Activated naive CD8-positive, alpha-beta T cell treated with anti-CD3 and anti-CD28 coated beads, Interleukin-2, amount 10 ng/mL, durations not matched to agents 7 days and 5 days (primary cell): Measurements from ENCODE around the gene FRG1. TPM values are rescaled to one million over a fixed set of nuclear protein-coding genes. Genes with fewer than 3 reads are reported as not detected.
"Not testable (repeated sequence)": the region's sequence is repeated elsewhere in the genome, so short reads cannot be mapped to it uniquely, and the experiment has no call there.

Experiments
- ATAC-seq: fragments of 150-1000 bp; cut with Tn5 transposase; one replicate; pipeline ENCODE4 v1.10.0; 2021; ENCODE audit warnings: low read depth, moderate library complexity
- POLR2A ChIA-PET: fragments of 350-600 bp; sonication (Branson Sonifier 250); formaldehyde crosslinking; loops from one replicate; lab custom pipeline; 2021; ENCODE audit warnings: antibody characterized with exemption; lab: Charles Lee
- DNase-seq: peaks from one replicate; pipeline ENCODE4 v3.0.0; 2021
- H3K27ac Mint-ChIP-seq: one replicate; pipeline ENCODE4 v1.8.0; 2022; ENCODE audit warnings: mild to moderate bottlenecking, mixed read lengths
- H3K27me3 Mint-ChIP-seq: one replicate; pipeline ENCODE4 v1.8.0; 2022; ENCODE audit warnings: mild to moderate bottlenecking, moderate library complexity, mixed read lengths
- H3K36me3 Mint-ChIP-seq: one replicate; pipeline ENCODE4 v1.8.0; 2021; ENCODE audit warnings: mild to moderate bottlenecking, mixed read lengths
- H3K4me1 Mint-ChIP-seq: one replicate; pipeline ENCODE4 v1.8.0; 2021; ENCODE audit warnings: mixed read lengths
- H3K4me3 Mint-ChIP-seq: one replicate; pipeline ENCODE4 v1.8.0; 2022; ENCODE audit warnings: mild to moderate bottlenecking, moderate library complexity, mixed read lengths
- H3K9me3 Mint-ChIP-seq: one replicate; pipeline ENCODE4 v1.8.0; 2021; ENCODE audit warnings: mixed read lengths
- total RNA-seq, 2 experiments: library from RNA; stranded (reverse); gene quantifications; one replicate each; pipeline ENCODE4 v1.2.3, GENCODE V29; 2021

The FRG1 gene
- total RNA-seq = 10 to 100 TPM; 62.6 to 68.8 TPM

- DNase-seq (peak; percentile 99), ATAC-seq (peak; percentile 97)
- H3K9me3 Mint-ChIP-seq = no peaks in the 10 kb centered on the region
- POLR2A ChIA-PET = interaction anchor here (0.7 to 1.0 kb wide), 2 partner anchors 8 to 32 kb away, joined by 3 read pairs; no protein-coding TSS in a partner anchor
- no peaks in the 10 kb centered on the region for H3K27me3 Mint-ChIP-seq
- peak within 1 kb of the TSS; percentile 100 for H3K27ac Mint-ChIP-seq
- H3K36me3 Mint-ChIP-seq = peaks cover 40% of the 10 kb centered on the region
- H3K4me3 Mint-ChIP-seq = peak within 1 kb of the TSS; percentile 97
- H3K4me1 Mint-ChIP-seq = peaks cover 35% of the 10 kb centered on the region
Measured at GRCh38 chr4:189940178-189941004, at the start of gene FRG1. TSS of gene FRG1 (plus strand) at chr4:189940872. CDS start at chr4:189941010, 138 bp downstream.

GRCh38 chr4:189897667-189898066 lies 43.0 kb upstream of the FRG1 start:
- Mint-ChIP-seq H3K4me1 (no peaks in the 10 kb centered on the region), H3K36me3 (no peaks in the 10 kb centered on the region), H3K4me3 (no peak overlapping the region), H3K27ac (no peak overlapping the region), H3K9me3 (peaks cover 4% of the 10 kb centered on the region), H3K27me3 (peaks cover 2% of the 10 kb centered on the region)
- DNase-seq = no peak
- POLR2A ChIA-PET = no interaction called here
- no peak for ATAC-seq

GRCh38 chr4:189899481-189900015 lies 41.1 kb upstream of the FRG1 start:
- H3K27ac Mint-ChIP-seq, POLR2A ChIA-PET, DNase-seq, H3K36me3 Mint-ChIP-seq, H3K4me1 Mint-ChIP-seq, H3K27me3 Mint-ChIP-seq, H3K9me3 Mint-ChIP-seq, ATAC-seq, H3K4me3 Mint-ChIP-seq: not testable (repeated sequence)

GRCh38 chr4:189904420-189905027 lies 36.1 kb upstream of the FRG1 start:
- ATAC-seq = peak; percentile 45
- H3K4me3 Mint-ChIP-seq, DNase-seq, POLR2A ChIA-PET, H3K27me3 Mint-ChIP-seq, H3K4me1 Mint-ChIP-seq, H3K36me3 Mint-ChIP-seq, H3K9me3 Mint-ChIP-seq, H3K27ac Mint-ChIP-seq: not testable (repeated sequence)

GRCh38 chr4:189912170-189912569 lies 28.5 kb upstream of the FRG1 start:
- Mint-ChIP-seq H3K36me3 (peaks cover 6% of the 10 kb centered on the region), H3K4me3 (no peak overlapping the region), H3K9me3 (peaks cover 4% of the 10 kb centered on the region), H3K4me1 (no peaks in the 10 kb centered on the region), H3K27me3 (peaks cover 9% of the 10 kb centered on the region), H3K27ac (no peak overlapping the region)
- POLR2A ChIA-PET = no interaction called here
- DNase-seq = no peak
- ATAC-seq = no peak

- Mint-ChIP-seq H3K36me3 (peaks cover 22% of the 10 kb centered on the region), H3K4me1 (no peaks in the 10 kb centered on the region), H3K4me3 (no peak overlapping the region), H3K9me3 (peaks cover 3% of the 10 kb centered on the region), H3K27me3 (no peaks in the 10 kb centered on the region), H3K27ac (no peak overlapping the region)
- ATAC-seq (no peak), DNase-seq (no peak)
- POLR2A ChIA-PET = no interaction called here
Measured at GRCh38 chr4:189917161-189917891, 23.3 kb upstream of the FRG1 start.

- Mint-ChIP-seq H3K27ac (no peak overlapping the region), H3K27me3 (no peaks in the 10 kb centered on the region), H3K4me1 (no peaks in the 10 kb centered on the region), H3K36me3 (peaks cover 39% of the 10 kb centered on the region), H3K4me3 (no peak overlapping the region), H3K9me3 (peaks cover 6% of the 10 kb centered on the region)
- POLR2A ChIA-PET = no interaction called here
- no peak for DNase-seq
- ATAC-seq = no peak
Measured at GRCh38 chr4:189921058-189921457, 19.6 kb upstream of the FRG1 start.

- POLR2A ChIA-PET, H3K9me3 Mint-ChIP-seq, H3K4me1 Mint-ChIP-seq, H3K27ac Mint-ChIP-seq, H3K27me3 Mint-ChIP-seq, ATAC-seq, DNase-seq, H3K4me3 Mint-ChIP-seq: not testable (repeated sequence)
- H3K36me3 Mint-ChIP-seq = peaks cover 49% of the 10 kb centered on the region
Measured at GRCh38 chr4:189926742-189927141, 13.9 kb upstream of the FRG1 start.

- H3K27ac Mint-ChIP-seq = peak overlapping the region; percentile 100
- no peaks in the 10 kb centered on the region for H3K9me3 Mint-ChIP-seq
- H3K4me3 Mint-ChIP-seq = peak overlapping the region; percentile 97
- POLR2A ChIA-PET = interaction anchor here (0.7 to 1.0 kb wide), 2 partner anchors 9 to 32 kb away, joined by 3 read pairs; no protein-coding TSS in a partner anchor
- DNase-seq (no peak), ATAC-seq (no peak)
- H3K4me1 Mint-ChIP-seq = peaks cover 40% of the 10 kb centered on the region
- H3K36me3 Mint-ChIP-seq = peaks cover 40% of the 10 kb centered on the region
- H3K27me3 Mint-ChIP-seq = no peaks in the 10 kb centered on the region
Measured at GRCh38 chr4:189941005-189941450, 356 bp downstream of the FRG1 start.

- ATAC-seq, DNase-seq, H3K27me3 Mint-ChIP-seq, POLR2A ChIA-PET, H3K9me3 Mint-ChIP-seq: not testable (repeated sequence)
- H3K36me3 Mint-ChIP-seq = peaks cover 33% of the 10 kb centered on the region
- peaks cover 45% of the 10 kb centered on the region for H3K4me1 Mint-ChIP-seq
- peak overlapping the region; percentile 37 for H3K27ac Mint-ChIP-seq
- peak overlapping the region; percentile 76 for H3K4me3 Mint-ChIP-seq
Measured at GRCh38 chr4:189942412-189942811, 1.7 kb downstream of the FRG1 start.

GRCh38 chr4:189944077-189944476 lies 3.4 kb downstream of the FRG1 start:
- peaks cover 45% of the 10 kb centered on the region for H3K4me1 Mint-ChIP-seq

GRCh38 chr4:189946906-189947305 lies 6.2 kb downstream of the FRG1 start:
- peaks cover 33% of the 10 kb centered on the region for H3K4me1 Mint-ChIP-seq
- H3K4me3 Mint-ChIP-seq, H3K27me3 Mint-ChIP-seq, POLR2A ChIA-PET, H3K27ac Mint-ChIP-seq, H3K9me3 Mint-ChIP-seq, ATAC-seq, DNase-seq: not testable (repeated sequence)
- peaks cover 31% of the 10 kb centered on the region for H3K36me3 Mint-ChIP-seq

More at GRCh38 chr4:189944077-189944476, 3.4 kb downstream of the FRG1 start:
- POLR2A ChIA-PET, H3K4me3 Mint-ChIP-seq, ATAC-seq, H3K9me3 Mint-ChIP-seq, H3K27ac Mint-ChIP-seq, H3K27me3 Mint-ChIP-seq, DNase-seq: not testable (repeated sequence)
- peaks cover 33% of the 10 kb centered on the region for H3K36me3 Mint-ChIP-seq

GRCh38 chr4:189948486-189948885 lies 7.8 kb downstream of the FRG1 start:
- H3K27ac Mint-ChIP-seq, DNase-seq, ATAC-seq, POLR2A ChIA-PET, H3K9me3 Mint-ChIP-seq, H3K4me3 Mint-ChIP-seq, H3K27me3 Mint-ChIP-seq: not testable (repeated sequence)
- Mint-ChIP-seq H3K36me3 (peaks cover 29% of the 10 kb centered on the region), H3K4me1 (peaks cover 25% of the 10 kb centered on the region)
